Suprapubic skin (tissue), 4 donors: ENCODE results near the gene LTBR. TPM values are rescaled to one million over a fixed set of nuclear protein-coding genes. Genes with fewer than 3 reads are reported as not detected.

ENCODE experiments used
- DNase-seq, 2 donors: peaks; one replicate each; pipeline ENCODE4 v3.0.0-alpha.2; 2019; ENCODE audit warnings: low spot score in 2 of 2
- H3K27ac ChIP-seq: fragments of 200-600 bp; sonication (generic); one replicate; pipeline ENCODE4 v1.5.1; 2019
- H3K27me3 ChIP-seq: fragments of 200-600 bp; sonication (generic); one replicate; pipeline ENCODE4 v1.5.1; 2019
- H3K36me3 ChIP-seq: fragments of 200-600 bp; sonication (generic); one replicate; pipeline ENCODE4 v1.5.1; 2019
- H3K4me1 ChIP-seq: fragments of 200-600 bp; sonication (generic); one replicate; pipeline ENCODE4 v1.5.1; 2019
- H3K4me3 ChIP-seq: fragments of 200-600 bp; sonication (generic); one replicate; pipeline ENCODE4 v1.5.1; 2019; ENCODE audit warnings: mild to moderate bottlenecking
- H3K9me3 ChIP-seq: fragments of 200-600 bp; sonication (generic); one replicate; pipeline ENCODE4 v1.5.1; 2019
- CTCF ChIP-seq, 2 donors: fragments of 200-600 bp in 1 of 2; fragments of 450-650 bp in 1 of 2; sonication (generic) in 1 of 2; IDR thresholded peaks; one replicate each; pipeline ENCODE4 v1.5.1; 2016 to 2019; ENCODE audit warnings: antibody characterized with exemption in 2 of 2, mild to moderate bottlenecking in 1 of 2, moderate library complexity in 1 of 2
- EP300 ChIP-seq: sonication (generic); formaldehyde crosslinking; IDR thresholded peaks from one replicate; pipeline ENCODE4 v1.6.1; 2017; ENCODE audit warnings: antibody characterized with exemption
- POLR2A ChIP-seq, 2 donors: fragments of 450-650 bp; IDR thresholded peaks; one replicate each; pipeline ENCODE4 v1.6.1; 2017; ENCODE audit warnings: antibody characterized with exemption in 2 of 2, mild to moderate bottlenecking in 2 of 2, moderate library complexity in 2 of 2
- POLR2AphosphoS5 ChIP-seq, 3 donors: sonication (generic); formaldehyde crosslinking; IDR thresholded peaks; one replicate each; pipeline ENCODE4 v1.6.1; 2017; ENCODE audit warnings: antibody characterized with exemption in 3 of 3
- WGBS: methylation state at CpG from one replicate; pipeline ENCODE4 v1.1.5; 2018; 5-methylcytosine and 5-hydroxymethylcytosine counted together
- total RNA-seq, 4 donors: library from RNA; depleted of rRNA; stranded (reverse); fragments of >200 nt; gene quantifications; one replicate each; pipeline ENCODE4 v1.1.0, GENCODE V29; 2016

The LTBR gene
- total RNA-seq, 4 donors from 2014 or later, result 157 to 297 (median 204) TPM

- peaks cover 3% of the 10 kb centered on the region for H3K4me1 ChIP-seq
- H3K27ac ChIP-seq, result no peak overlapping the region
- no peaks in the 10 kb centered on the region for H3K27me3 ChIP-seq
- no peak for TF ChIP-seq EP300
- TF ChIP-seq CTCF (IDR thresholded peaks at IDR 0.05), result no peak
- TF ChIP-seq POLR2AphosphoS5 (IDR thresholded peaks at IDR 0.05), result no peak
- TF ChIP-seq POLR2A (IDR thresholded peaks at IDR 0.05), result no peak
- H3K4me3 ChIP-seq, result no peak overlapping the region
- peak in 1 of 2 donors; percentile 15 for DNase-seq
- no peaks in the 10 kb centered on the region for H3K36me3 ChIP-seq
- no peaks in the 10 kb centered on the region for H3K9me3 ChIP-seq
- 88% methylated on average over 13 of the region's 13 CpGs for WGBS
Observed at GRCh38 chr12:6435961-6436715, 52.2 kb downstream of the LTBR start.

GRCh38 chr12:6437586-6437985 is 53.6 kb downstream of the LTBR start:
- Histone ChIP-seq H3K27me3 (no peaks in the 10 kb centered on the region), H3K36me3 (no peaks in the 10 kb centered on the region), H3K27ac (no peak overlapping the region), H3K4me3 (no peak overlapping the region), H3K4me1 (no peaks in the 10 kb centered on the region), H3K9me3 (no peaks in the 10 kb centered on the region)
- TF ChIP-seq CTCF (IDR thresholded peaks at IDR 0.05) (no peak), POLR2AphosphoS5 (IDR thresholded peaks at IDR 0.05) (no peak), POLR2A (IDR thresholded peaks at IDR 0.05) (no peak), EP300 (no peak)
- peak in 1 of 2 donors; percentile 16 for DNase-seq
- WGBS, result 80% methylated on average over 3 of the region's 3 CpGs

- Histone ChIP-seq H3K4me1 (no peaks in the 10 kb centered on the region), H3K4me3 (no peak overlapping the region), H3K27me3 (no peaks in the 10 kb centered on the region), H3K9me3 (no peaks in the 10 kb centered on the region), H3K36me3 (no peaks in the 10 kb centered on the region), H3K27ac (no peak overlapping the region)
- peak in 1 of 2 donors; percentile 40 for DNase-seq
- TF ChIP-seq POLR2AphosphoS5 (IDR thresholded peaks at IDR 0.05) (no peak), CTCF (IDR thresholded peaks at IDR 0.05) (no peak), POLR2A (IDR thresholded peaks at IDR 0.05) (no peak), EP300 (no peak)
- WGBS, result 91% methylated on average over 12 of the region's 12 CpGs
Observed at GRCh38 chr12:6438345-6438744, 54.4 kb downstream of the LTBR start.

- Histone ChIP-seq H3K9me3 (no peaks in the 10 kb centered on the region), H3K4me1 (no peaks in the 10 kb centered on the region), H3K27me3 (no peaks in the 10 kb centered on the region), H3K36me3 (peaks cover 3% of the 10 kb centered on the region), H3K4me3 (no peak overlapping the region), H3K27ac (no peak overlapping the region)
- TF ChIP-seq POLR2A (IDR thresholded peaks at IDR 0.05), result no peak
- no peak for TF ChIP-seq EP300
- TF ChIP-seq POLR2AphosphoS5 (IDR thresholded peaks at IDR 0.05), result no peak
- no peak for TF ChIP-seq CTCF (IDR thresholded peaks at IDR 0.05)
- DNase-seq, result no peak
- 53% methylated on average over 1 of the region's 1 CpG for WGBS
Observed at GRCh38 chr12:6440391-6440790, 56.4 kb downstream of the LTBR start.

Other genes with a start within 250 kb of the LTBR start
- gene CD9, start 183.8 kb upstream of the LTBR start, total RNA-seq, result 100 to 1,000 TPM; 420 to 548 (median 475) TPM
- gene PLEKHG6, start 73.5 kb upstream of the LTBR start, total RNA-seq, result 10 to 100 TPM; 12.4 to 29.9 (median 27.8) TPM
- 100 to 1,000 TPM; 276 to 352 (median 281) TPM for gene TNFRSF1A, start 42.1 kb upstream of the LTBR start, total RNA-seq
- gene SCNN1A, start 8.6 kb upstream of the LTBR start, total RNA-seq, result 100 to 1,000 TPM in 1 of 4 donors, 10 to 100 TPM in 3; 74.2 to 143 (median 93.7) TPM
- gene CD27, start 60.8 kb downstream of the LTBR start, total RNA-seq, result 1 to 10 TPM in 1 of 4 donors, not detected in 3; 1.9 TPM
- gene TAPBPL, start 67.9 kb downstream of the LTBR start, total RNA-seq, result 10 to 100 TPM; 10.9 to 25.2 (median 17.7) TPM
- gene VAMP1, start 86.5 kb downstream of the LTBR start, total RNA-seq, result 1 to 10 TPM; 2.1 to 5.4 (median 3.7) TPM
- gene MRPL51, start 109.1 kb downstream of the LTBR start, total RNA-seq, result 10 to 100 TPM; 28.0 to 42.2 (median 37.9) TPM
- gene NCAPD2, start 109.9 kb downstream of the LTBR start, total RNA-seq, result 10 to 100 TPM; 22.6 to 43.2 (median 31.0) TPM
- gene GAPDH, start 150.4 kb downstream of the LTBR start, total RNA-seq, result 1,000 to 10,000 TPM; 1,442 to 2,828 (median 1,967) TPM
- gene IFFO1, start 171.9 kb downstream of the LTBR start, total RNA-seq, result 1 to 10 TPM; 1.9 to 5.8 (median 4.3) TPM
- gene NOP2, start 184.1 kb downstream of the LTBR start, total RNA-seq, result 10 to 100 TPM; 34.6 to 62.2 (median 42.3) TPM
- 100 to 1,000 TPM; 191 to 258 (median 206) TPM for gene CHD4, start 223.2 kb downstream of the LTBR start, total RNA-seq